Ovary (tissue), 9 donors: Measurements from ENCODE around the gene SIPA1L3. TPM values are rescaled to one million over a fixed set of nuclear protein-coding genes. Genes with fewer than 3 reads are reported as not detected.

ENCODE experiments used
- DNase-seq, 5 donors: peaks; one replicate each; pipeline ENCODE4 v3.0.0-alpha.2; 2019 to 2020
- H3K27ac ChIP-seq, 2 donors: fragments of 200-600 bp; one replicate each; pipeline versions ENCODE4 v1.5.1 to v1.8.0; 2019 to 2022
- H3K27me3 ChIP-seq: fragments of 200-600 bp; one replicate; pipeline ENCODE4 v1.8.0; 2022
- H3K36me3 ChIP-seq: fragments of 200-600 bp; sonication (generic); one replicate; pipeline ENCODE4 v1.5.1; 2019
- H3K4me1 ChIP-seq: one replicate; pipeline ENCODE4 v1.8.1; 2013; ENCODE audit warnings: mild to moderate bottlenecking, moderate library complexity; ENCODE audit not compliant: insufficient read depth
- H3K4me3 ChIP-seq: fragments of 200-600 bp; sonication (generic); one replicate; pipeline ENCODE4 v1.5.1; 2017
- H3K9me3 ChIP-seq, 2 donors: fragments of 200-600 bp in 1 of 2; sonication (generic) in 1 of 2; one replicate each; pipeline versions ENCODE4 v1.5.1 to v1.8.1; 2013 to 2019; ENCODE audit warnings: mild to moderate bottlenecking in 1 of 2, moderate library complexity in 1 of 2
- CTCF ChIP-seq, 3 donors: fragments of 450-650 bp in 2 of 3; fragments of 200-600 bp in 1 of 3; IDR thresholded peaks; one replicate each; pipeline versions ENCODE4 v1.5.1 to v1.8.0; 2016 to 2022; ENCODE audit warnings: antibody characterized with exemption in 3 of 3, mild to moderate bottlenecking in 1 of 3
- EP300 ChIP-seq: sonication (generic); formaldehyde crosslinking; IDR thresholded peaks from one replicate; pipeline ENCODE4 v1.6.1; 2017; ENCODE audit warnings: antibody characterized with exemption
- POLR2A ChIP-seq: fragments of 450-650 bp; IDR thresholded peaks from one replicate; pipeline ENCODE4 v1.6.1; 2017; ENCODE audit warnings: antibody characterized with exemption, mild to moderate bottlenecking, moderate library complexity
- WGBS, 3 donors: extraction: QIAGEN DNeasy Blood & Tissue Kit in 1 of 3; methylation state at CpG; one replicate each; pipeline versions ENCODE4 v1.1.5 to v1.1.7; 2013 to 2017; 5-methylcytosine and 5-hydroxymethylcytosine counted together
- intact Hi-C, 4 donors: fragments of 100-400 bp; cut with DNase I; formaldehyde crosslinking; loops; one replicate each; pipeline versions ENCODE4 v1.11.0 to v1.15.1; 2022 to 2023
- polyA plus RNA-seq, 2 donors: library from polyadenylated mRNA; stranded (reverse); fragments of 200-250 nt in 1 of 2; fragments of 350-450 nt in 1 of 2; fragmentation: Illumina TruSeq in 1 of 2; extraction: RNeasy Lipid Tissue Mini Kit (QIAGEN cat#74804) in 1 of 2; gene quantifications; one replicate each; pipeline ENCODE4 v1.2.3, GENCODE V29; 2013 to 2014
- total RNA-seq, 7 donors: library from RNA; depleted of rRNA in 2 of 7; stranded (reverse); fragments of >200 nt in 2 of 7; fragmentation: NEBNext Ultra II Directional in 3 of 7; extraction: Animal tissue kit (Norgen Biotek cat#: 25700) in 3 of 7; gene quantifications; one replicate each; pipeline versions ENCODE4 v1.1.0 to v1.2.4, GENCODE V29; 2016 to 2023
- donor health status: DM: no; HTN: no; CAD: no; lungs with moderate emphysema.
- donor health status: DM: no; HTN: no; CAD: no.
- donor health status: Bipolar disorder and iron deficiency.
- donor health status: DM: yes; HTN: yes; CAD: no.
- donor health status: DM: no; HTN: no; CAD: no.
- donor health status: DM: yes; HTN: yes; CAD: no.

Gene SIPA1L3
- total and polyA plus RNA-seq, 9 donors: 4.5 to 27.9 (median 18.2) TPM

- TF ChIP-seq EP300 (no peak), POLR2A (no peak), CTCF (IDR thresholded peaks at IDR 0.05) (no peak)
- DNase-seq: no peak
- intact Hi-C loops: no loop called here
Measured at GRCh38 chr19:38020311-38020710, 113.3 kb downstream of the SIPA1L3 start.

GRCh38 chr19:38021352-38021751 is 114.3 kb downstream of the SIPA1L3 start:
- 91 to 100% (median 94%) methylated on average over 1 of the region's 1 CpG for WGBS, 3 donors
- Histone ChIP-seq H3K4me3 (no peak overlapping the region), H3K4me1 (no peaks in the 10 kb centered on the region), H3K9me3 (no peaks in the 10 kb centered on the region), H3K27ac (no peak overlapping the region), H3K27me3 (no peaks in the 10 kb centered on the region), H3K36me3 (no peaks in the 10 kb centered on the region)
- DNase-seq: no peak
- TF ChIP-seq POLR2A: no peak
- no peak for TF ChIP-seq EP300
- TF ChIP-seq CTCF (IDR thresholded peaks at IDR 0.05): no peak
- intact Hi-C loops: no loop called here

More at GRCh38 chr19:38020311-38020710, 113.3 kb downstream of the SIPA1L3 start:
- Histone ChIP-seq H3K27ac (no peak overlapping the region), H3K4me3 (no peak overlapping the region), H3K4me1 (no peaks in the 10 kb centered on the region), H3K27me3 (no peaks in the 10 kb centered on the region), H3K9me3 (no peaks in the 10 kb centered on the region), H3K36me3 (no peaks in the 10 kb centered on the region)
- WGBS, 3 donors: 83 to 91% (median 87%) methylated on average over 4 of the region's 4 CpGs

- no peak overlapping the region for H3K27ac ChIP-seq
- no peak for DNase-seq
- WGBS, 3 donors: 73 to 80% (median 75%) methylated on average over 13 of the region's 13 CpGs
- no peaks in the 10 kb centered on the region for H3K4me1 ChIP-seq
- no peaks in the 10 kb centered on the region for H3K9me3 ChIP-seq
- TF ChIP-seq EP300: no peak
- TF ChIP-seq CTCF (IDR thresholded peaks at IDR 0.05): no peak
- no peak for TF ChIP-seq POLR2A
- H3K36me3 ChIP-seq: no peaks in the 10 kb centered on the region
- intact Hi-C loops: no loop called here
- H3K27me3 ChIP-seq: no peaks in the 10 kb centered on the region
- H3K4me3 ChIP-seq: no peak overlapping the region
Measured at GRCh38 chr19:38022791-38023670, 116.0 kb downstream of the SIPA1L3 start.

GRCh38 chr19:38023671-38024541 is 116.9 kb downstream of the SIPA1L3 start:
- Histone ChIP-seq H3K9me3 (no peaks in the 10 kb centered on the region), H3K4me1 (no peaks in the 10 kb centered on the region), H3K27ac (no peak overlapping the region), H3K27me3 (no peaks in the 10 kb centered on the region), H3K4me3 (no peak overlapping the region), H3K36me3 (no peaks in the 10 kb centered on the region)
- intact Hi-C loops: no loop called here
- TF ChIP-seq EP300 (no peak), POLR2A (no peak), CTCF (IDR thresholded peaks at IDR 0.05) (no peak)
- WGBS, 3 donors: 74 to 79% (median 76%) methylated on average over 12 of the region's 12 CpGs
- DNase-seq: no peak
